ENCODE results near the gene MZT2B. TPM values are rescaled to one million over a fixed set of nuclear protein-coding genes. Genes with fewer than 3 reads are reported as not detected.

MZT2B gene
- total RNA-seq, 1 experiment from 2014 or later: 408 TPM

Other genes with a start within 250 kb of the MZT2B start
- gene RAB6C, start 202.6 kb upstream of the MZT2B start, total RNA-seq (2022): not detected in 2 replicates
- 20.1 and 21.8 TPM in 2 replicates for gene POTEF, start 53.0 kb upstream of the MZT2B start, total RNA-seq (2022)
- gene CCDC74B, start 37.1 kb upstream of the MZT2B start, total RNA-seq (2022): 1.2 and 1.6 TPM in 2 replicates
- 140 and 141 TPM in 2 replicates for gene SMPD4, start 660 bp upstream of the MZT2B start, total RNA-seq (2022)
- 0.57 TPM in 1 of 2 replicates, not detected in the other for gene TUBA3E, start 16.2 kb downstream of the MZT2B start, total RNA-seq (2022)
- gene IMP4, start 160.6 kb downstream of the MZT2B start, total RNA-seq (2022): 105 and 120 TPM in 2 replicates
- gene PTPN18, start 173.8 kb downstream of the MZT2B start, total RNA-seq (2022): 46.5 and 51.0 TPM in 2 replicates

Measured in Caco-2 (cell line).